IMR-90 (cell line): Measurements from ENCODE around the gene TMEM107. TPM values are rescaled to one million over a fixed set of nuclear protein-coding genes. Genes with fewer than 3 reads are reported as not detected.

Experiments used
- ATAC-seq: fragments of 200-7000 bp; cut with Tn5 transposase; 2 replicates; pipeline ENCODE4 v1.9.1; 2020; ENCODE audit warnings: low read depth, mild to moderate bottlenecking, moderate library complexity
- Bru-seq: library from RNA; stranded (reverse); fragments of 400-500 nt; gene quantifications from one replicate; lab custom pipeline; 2021; lab: Mats Ljungman, UMichigan
- BruChase-seq, 2 experiments: library from RNA; stranded (reverse); fragments of 400-500 nt; gene quantifications; one replicate each; lab custom pipeline; 2021; lab: Mats Ljungman, UMichigan
- BruUV-seq: library from RNA; stranded (reverse); fragments of 400-500 nt; replicated peaks from 2 replicates; lab custom pipeline; 2021; lab: Mats Ljungman, UMichigan
- CTCF ChIA-PET: fragments of 300-600 bp; formaldehyde crosslinking; extraction: SDS; loops from one replicate; lab custom pipeline; 2021; ENCODE audit warnings: antibody characterized with exemption; lab: Yijun Ruan, JAX
- POLR2A ChIA-PET: fragments of 300-600 bp; sonication (Branson Sonifier 250); formaldehyde crosslinking; loops from one replicate; lab custom pipeline; 2022; ENCODE audit warnings: antibody characterized with exemption; ENCODE audit not compliant: unreplicated experiment; lab: Charles Lee
- DNase-seq: peaks from one replicate; pipeline ENCODE4 v3.0.0; 2013
- H2AFZ ChIP-seq: replicated peaks from 2 replicates; pipeline ENCODE3; 2013; ENCODE audit warnings: low read length, mild to moderate bottlenecking; ENCODE audit not compliant: poor library complexity
- H2AK5ac ChIP-seq: 2 replicates; pipeline ENCODE4 v1.6.1; 2013; ENCODE audit warnings: low read depth, low read length, inconsistent platforms
- H2AK9ac ChIP-seq: replicated peaks from 2 replicates; pipeline ENCODE3; 2013; ENCODE audit warnings: mild to moderate bottlenecking, low read depth, low read length, moderate library complexity; ENCODE audit not compliant: poor library complexity
- H2BK120ac ChIP-seq: 2 replicates; pipeline ENCODE4 v1.6.1; 2013; ENCODE audit warnings: low read depth, low read length, inconsistent platforms
- H2BK15ac ChIP-seq: 3 replicates; pipeline ENCODE4 v1.6.1; 2013; ENCODE audit warnings: low read depth, low read length, inconsistent platforms
- H2BK20ac ChIP-seq: 2 replicates; pipeline ENCODE4 v1.6.1; 2013; ENCODE audit warnings: low read depth, mild to moderate bottlenecking, inconsistent platforms, low read length, moderate library complexity
- H2BK5ac ChIP-seq: 2 replicates; pipeline ENCODE4 v1.6.1; 2013; ENCODE audit warnings: mild to moderate bottlenecking, low read depth, low read length, inconsistent platforms; ENCODE audit not compliant: poor library complexity, severe bottlenecking
- H3K14ac ChIP-seq: replicated peaks from 2 replicates; pipeline ENCODE4 v1.6.1; 2013; ENCODE audit warnings: low read depth, low read length, inconsistent platforms
- H3K18ac ChIP-seq: 2 replicates; pipeline ENCODE4 v1.6.1; 2013; ENCODE audit warnings: low read depth, low read length, control low read depth
- H3K23ac ChIP-seq: 2 replicates; pipeline ENCODE4 v1.6.1; 2013; ENCODE audit warnings: low read depth, low read length, inconsistent platforms
- H3K27ac ChIP-seq: 2 replicates; pipeline ENCODE4 v1.5.1; 2013; ENCODE audit warnings: mild to moderate bottlenecking, control low read depth, low read length; ENCODE audit not compliant: insufficient read depth
- H3K27me3 ChIP-seq: 2 replicates; pipeline ENCODE4 v1.6.1; 2013; ENCODE audit warnings: low read length; ENCODE audit not compliant: control insufficient read depth, insufficient read depth
- H3K36me3 ChIP-seq: 2 replicates; pipeline ENCODE4 v1.6.1; 2013; ENCODE audit warnings: low read length, mixed read lengths; ENCODE audit not compliant: control insufficient read depth, insufficient read depth
- H3K4ac ChIP-seq: 2 replicates; pipeline ENCODE4 v1.6.1; 2013; ENCODE audit warnings: low read depth, low read length, inconsistent platforms
- H3K4me1 ChIP-seq: 2 replicates; pipeline ENCODE4 v1.6.1; 2013; ENCODE audit warnings: low read length, mixed read lengths; ENCODE audit not compliant: control insufficient read depth, insufficient read depth
- H3K4me2 ChIP-seq: 2 replicates; pipeline ENCODE4 v1.6.1; 2013; ENCODE audit warnings: low read depth, mild to moderate bottlenecking, control low read depth, low read length, moderate library complexity
- H3K4me3 ChIP-seq: 2 replicates; pipeline ENCODE4 v1.5.1; 2013; ENCODE audit warnings: low read depth, mild to moderate bottlenecking, control low read depth, low read length, moderate library complexity; ENCODE audit not compliant: insufficient read depth
- H3K56ac ChIP-seq: 2 replicates; pipeline ENCODE4 v1.6.1; 2013; ENCODE audit warnings: low read length, inconsistent platforms; ENCODE audit not compliant: insufficient read depth; ENCODE audit errors: extremely low read depth
- H3K79me1 ChIP-seq, 2 experiments: 2 replicates each; pipeline ENCODE4 v1.6.1; 2013; ENCODE audit warnings: low read length in 2 of 2, inconsistent platforms in 1 of 2, low read depth in 1 of 2
- H3K9ac ChIP-seq: 2 replicates; pipeline ENCODE4 v1.6.1; 2013; ENCODE audit warnings: low read depth, low read length, control low read depth
- H3K9me1 ChIP-seq: 2 replicates; pipeline ENCODE4 v1.6.1; 2013; ENCODE audit warnings: low read length, inconsistent platforms; ENCODE audit not compliant: insufficient read depth
- H3K9me3 ChIP-seq: 2 replicates; pipeline ENCODE4 v1.6.1; 2013; ENCODE audit warnings: low read length; ENCODE audit not compliant: control insufficient read depth, insufficient read depth
- H4K20me1 ChIP-seq: 2 replicates; pipeline ENCODE4 v1.6.1; 2013; ENCODE audit warnings: low read length, inconsistent platforms; ENCODE audit not compliant: insufficient read depth
- H4K5ac ChIP-seq: 2 replicates; pipeline ENCODE4 v1.6.1; 2013; ENCODE audit warnings: mild to moderate bottlenecking, low read depth, low read length, control low read depth
- H4K8ac ChIP-seq, 2 experiments: 2 replicates each; pipeline ENCODE4 v1.6.1; 2013; ENCODE audit warnings: low read depth in 2 of 2, low read length in 2 of 2, control low read depth in 1 of 2, inconsistent platforms in 1 of 2
- H4K91ac ChIP-seq: 2 replicates; pipeline ENCODE4 v1.6.1; 2013; ENCODE audit warnings: low read depth, low read length, inconsistent platforms; ENCODE audit not compliant: insufficient read depth
- CHD1 ChIP-seq: IDR thresholded peaks from 2 replicates; pipeline ENCODE4 v1.6.1; 2012; ENCODE audit warnings: low read depth, low read length, improper control_type of control experiment
- MXI1 ChIP-seq: IDR thresholded peaks from 2 replicates; pipeline ENCODE4 v1.6.1; 2012; ENCODE audit warnings: low read depth, mild to moderate bottlenecking, low read length, moderate library complexity, borderline replicate concordance
- SMC3 ChIP-seq: fragments of 150-350 bp; IDR thresholded peaks from 2 replicates; pipeline ENCODE4 v1.6.1; 2016; ENCODE audit warnings: low read depth, mild to moderate bottlenecking, antibody characterized with exemption, low read length, moderate library complexity
- WGBS, 2 experiments: methylation state at CpG; one replicate each; pipeline versions ENCODE4 v1.1.5 to v1.1.7; 2013; ENCODE audit warnings: missing lambda C conversion rate in 2 of 2; ENCODE audit not compliant: insufficient read length in 1 of 2; ENCODE audit errors: extremely low coverage in 2 of 2; 5-methylcytosine and 5-hydroxymethylcytosine counted together
- dilution Hi-C: fragments of 300-500 bp; cut with HindIII; formaldehyde crosslinking; loops from one replicate; pipeline ENCODE4 v1.14.3; 2018; ENCODE audit warnings: low sequenced_read_pairs; ENCODE audit not compliant: unreplicated experiment
- in situ Hi-C: fragments of 300-500 bp; cut with MboI; formaldehyde crosslinking; loops from 3 replicates; pipeline ENCODE4 v1.14.3; 2019; ENCODE audit warnings: low sequenced_read_pairs, inconsistent platforms, mixed read lengths
- intact Hi-C: fragments of 100-400 bp; cut with micrococcal nuclease; formaldehyde crosslinking; loops from 2 replicates; pipeline ENCODE4 v1.10.0; 2022
- long read RNA-seq: library from polyadenylated mRNA; unstranded; transcript quantifications from one replicate; pipeline ENCODE4 v2.0.0, GENCODE V29; 2021; ENCODE audit not compliant: unreplicated experiment
- polyA plus RNA-seq, 3 experiments: library from polyadenylated mRNA; depleted of rRNA; stranded (reverse); fragments of >200 nt; gene quantifications; 2 replicates each; pipeline ENCODE4 v1.2.3, GENCODE V29; 2012; ENCODE audit warnings: low replicate concordance in 1 of 3
- total RNA-seq: library from RNA; depleted of rRNA; stranded (reverse); fragments of >200 nt; gene quantifications from 2 replicates; pipeline ENCODE4 v1.2.3, GENCODE V29; 2012; rRNA removed

TMEM107 gene
- total RNA-seq (14.3 and 60.3 TPM in 2 replicates), polyA plus RNA-seq (2012; rRNA removed) (12.9 and 13.4 TPM in 2 replicates), Bru-seq, nascent RNA (percentile 45 among the genes with signal in this experiment), BruChase-seq, experiment 1, labeled RNA remaining after a 6-hour chase (percentile 59 among the genes with signal in this experiment), BruChase-seq, experiment 2, labeled RNA remaining after a 2-hour chase (percentile 55 among the genes with signal in this experiment)
- 5.7 and 11.7 TPM in 2 replicates for polyA plus RNA-seq (2012; cell fraction: cytosol; rRNA removed)
- 8.7 and 10.5 TPM in 2 replicates for polyA plus RNA-seq (2012; cell fraction: nucleus; rRNA removed; ENCODE audit: low replicate concordance)
- long read RNA-seq, partial matches to known transcripts: 0 of 8 reads
- long read RNA-seq, other reads (novel, unspliced or antisense): 2 of 8 reads

- peak; percentile 72 for DNase-seq
- intact Hi-C loops: no loop called here
- Histone ChIP-seq H4K8ac (peak within 1 kb of the TSS; percentile 98), H2BK20ac (no peak within 1 kb of the TSS; the same call in 1 of the 2 replicates), H2BK120ac (0 out of 2 replicates have a peak within 1 kb of the TSS, but pooled peaks have one; percentile 7), H2AK5ac (peak within 1 kb of the TSS; percentile 48), H3K4ac (peak within 1 kb of the TSS; percentile 81), H4K91ac (peak within 1 kb of the TSS; percentile 82), H3K18ac (peak within 1 kb of the TSS; percentile 4; the same call in 1 of the 2 replicates), H2AK9ac (peak within 1 kb of the TSS; percentile 98), H3K9ac (peak within 1 kb of the TSS; percentile 88), H2BK5ac (peak within 1 kb of the TSS; percentile 66), H3K9me1 (peaks cover 21% of the 10 kb centered on the region), H3K4me3 (peak within 1 kb of the TSS; percentile 65), H3K23ac (peak within 1 kb of the TSS; percentile 86), H3K14ac (peak within 1 kb of the TSS; percentile 87), H4K20me1 (peaks cover 8% of the 10 kb centered on the region; the same call in 1 of the 2 replicates), H3K4me2 (peak within 1 kb of the TSS; percentile 90), H2AFZ (peak within 1 kb of the TSS; percentile 100), H2BK15ac (no peak within 1 kb of the TSS; the same call in 2 of the 3 replicates), H3K4me1 (peaks cover 12% of the 10 kb centered on the region), H3K36me3 (no peaks in the 10 kb centered on the region), H3K56ac (peak within 1 kb of the TSS; percentile 73), H3K27me3 (no peaks in the 10 kb centered on the region), H3K9me3 (no peaks in the 10 kb centered on the region), H4K5ac (peak within 1 kb of the TSS; percentile 84), H3K79me1 (peaks cover 9 to 30% of the 10 kb centered on the region in 2 experiments; a peak in 3 of 4 replicates), H3K27ac (peak within 1 kb of the TSS; percentile 86)
- POLR2A ChIA-PET: interaction anchor here (0.5 kb wide), 1 partner anchor 526 kb away, joined by 4 read pairs; the partner anchor contains the start of gene ATP1B2
- in situ Hi-C loops: no loop called here
- 2% methylated on average over 48 of the region's 56 CpGs; no CpG with 5 or more reads in 1 of the 2 experiments for WGBS, 2 experiments
- ATAC-seq: peak; percentile 80
- CTCF ChIA-PET: no interaction called here
- BruUV-seq: no TSS peak
- TF ChIP-seq SMC3 (no peak), MXI1 (0 out of 2 replicates have a peak, but pooled peaks have one; percentile 19), CHD1 (no peak)
- dilution Hi-C loops: no loop called here
Observed at GRCh38 chr17:8176197-8176940, at the start of gene TMEM107. TMEM107 (minus strand) TSS chr17:8176380; CDS start chr17:8176286, 94 bp downstream.
